IMR-90 (cell line): Measurements from ENCODE around the gene FGF9. TPM values are rescaled to one million over a fixed set of nuclear protein-coding genes. Genes with fewer than 3 reads are reported as not detected.

Experiments
- ATAC-seq: fragments of 200-7000 bp; cut with Tn5 transposase; 2 replicates; pipeline ENCODE4 v1.9.1; 2020; ENCODE audit warnings: low read depth, mild to moderate bottlenecking, moderate library complexity
- BruUV-seq: library from RNA; stranded (reverse); fragments of 400-500 nt; replicated peaks from 2 replicates; lab custom pipeline; 2021; lab: Mats Ljungman, UMichigan
- CTCF ChIA-PET: fragments of 300-600 bp; formaldehyde crosslinking; extraction: SDS; loops from one replicate; lab custom pipeline; 2021; ENCODE audit warnings: antibody characterized with exemption; lab: Yijun Ruan, JAX
- POLR2A ChIA-PET: fragments of 300-600 bp; sonication (Branson Sonifier 250); formaldehyde crosslinking; loops from one replicate; lab custom pipeline; 2022; ENCODE audit warnings: antibody characterized with exemption; ENCODE audit not compliant: unreplicated experiment; lab: Charles Lee
- DNase-seq: peaks from one replicate; pipeline ENCODE4 v3.0.0; 2013
- H2AFZ ChIP-seq: replicated peaks from 2 replicates; pipeline ENCODE3; 2013; ENCODE audit warnings: low read length, mild to moderate bottlenecking; ENCODE audit not compliant: poor library complexity
- H2AK5ac ChIP-seq: 2 replicates; pipeline ENCODE4 v1.6.1; 2013; ENCODE audit warnings: low read depth, low read length, inconsistent platforms
- H2AK9ac ChIP-seq: replicated peaks from 2 replicates; pipeline ENCODE3; 2013; ENCODE audit warnings: mild to moderate bottlenecking, low read depth, low read length, moderate library complexity; ENCODE audit not compliant: poor library complexity
- H2BK120ac ChIP-seq: 2 replicates; pipeline ENCODE4 v1.6.1; 2013; ENCODE audit warnings: low read depth, low read length, inconsistent platforms
- H2BK15ac ChIP-seq: 3 replicates; pipeline ENCODE4 v1.6.1; 2013; ENCODE audit warnings: low read depth, low read length, inconsistent platforms
- H2BK20ac ChIP-seq: 2 replicates; pipeline ENCODE4 v1.6.1; 2013; ENCODE audit warnings: low read depth, mild to moderate bottlenecking, inconsistent platforms, low read length, moderate library complexity
- H2BK5ac ChIP-seq: 2 replicates; pipeline ENCODE4 v1.6.1; 2013; ENCODE audit warnings: mild to moderate bottlenecking, low read depth, low read length, inconsistent platforms; ENCODE audit not compliant: poor library complexity, severe bottlenecking
- H3K14ac ChIP-seq: replicated peaks from 2 replicates; pipeline ENCODE4 v1.6.1; 2013; ENCODE audit warnings: low read depth, low read length, inconsistent platforms
- H3K18ac ChIP-seq: 2 replicates; pipeline ENCODE4 v1.6.1; 2013; ENCODE audit warnings: low read depth, low read length, control low read depth
- H3K23ac ChIP-seq: 2 replicates; pipeline ENCODE4 v1.6.1; 2013; ENCODE audit warnings: low read depth, low read length, inconsistent platforms
- H3K27ac ChIP-seq: 2 replicates; pipeline ENCODE4 v1.5.1; 2013; ENCODE audit warnings: mild to moderate bottlenecking, control low read depth, low read length; ENCODE audit not compliant: insufficient read depth
- H3K27me3 ChIP-seq: 2 replicates; pipeline ENCODE4 v1.6.1; 2013; ENCODE audit warnings: low read length; ENCODE audit not compliant: control insufficient read depth, insufficient read depth
- H3K36me3 ChIP-seq: 2 replicates; pipeline ENCODE4 v1.6.1; 2013; ENCODE audit warnings: low read length, mixed read lengths; ENCODE audit not compliant: control insufficient read depth, insufficient read depth
- H3K4ac ChIP-seq: 2 replicates; pipeline ENCODE4 v1.6.1; 2013; ENCODE audit warnings: low read depth, low read length, inconsistent platforms
- H3K4me1 ChIP-seq: 2 replicates; pipeline ENCODE4 v1.6.1; 2013; ENCODE audit warnings: low read length, mixed read lengths; ENCODE audit not compliant: control insufficient read depth, insufficient read depth
- H3K4me2 ChIP-seq: 2 replicates; pipeline ENCODE4 v1.6.1; 2013; ENCODE audit warnings: low read depth, mild to moderate bottlenecking, control low read depth, low read length, moderate library complexity
- H3K4me3 ChIP-seq: 2 replicates; pipeline ENCODE4 v1.5.1; 2013; ENCODE audit warnings: low read depth, mild to moderate bottlenecking, control low read depth, low read length, moderate library complexity; ENCODE audit not compliant: insufficient read depth
- H3K56ac ChIP-seq: 2 replicates; pipeline ENCODE4 v1.6.1; 2013; ENCODE audit warnings: low read length, inconsistent platforms; ENCODE audit not compliant: insufficient read depth; ENCODE audit errors: extremely low read depth
- H3K79me1 ChIP-seq, 2 experiments: 2 replicates each; pipeline ENCODE4 v1.6.1; 2013; ENCODE audit warnings: low read length in 2 of 2, inconsistent platforms in 1 of 2, low read depth in 1 of 2
- H3K9ac ChIP-seq: 2 replicates; pipeline ENCODE4 v1.6.1; 2013; ENCODE audit warnings: low read depth, low read length, control low read depth
- H3K9me1 ChIP-seq: 2 replicates; pipeline ENCODE4 v1.6.1; 2013; ENCODE audit warnings: low read length, inconsistent platforms; ENCODE audit not compliant: insufficient read depth
- H3K9me3 ChIP-seq: 2 replicates; pipeline ENCODE4 v1.6.1; 2013; ENCODE audit warnings: low read length; ENCODE audit not compliant: control insufficient read depth, insufficient read depth
- H4K20me1 ChIP-seq: 2 replicates; pipeline ENCODE4 v1.6.1; 2013; ENCODE audit warnings: low read length, inconsistent platforms; ENCODE audit not compliant: insufficient read depth
- H4K5ac ChIP-seq: 2 replicates; pipeline ENCODE4 v1.6.1; 2013; ENCODE audit warnings: mild to moderate bottlenecking, low read depth, low read length, control low read depth
- H4K8ac ChIP-seq, 2 experiments: 2 replicates each; pipeline ENCODE4 v1.6.1; 2013; ENCODE audit warnings: low read depth in 2 of 2, low read length in 2 of 2, control low read depth in 1 of 2, inconsistent platforms in 1 of 2
- H4K91ac ChIP-seq: 2 replicates; pipeline ENCODE4 v1.6.1; 2013; ENCODE audit warnings: low read depth, low read length, inconsistent platforms; ENCODE audit not compliant: insufficient read depth
- FOS ChIP-seq: fragments of 150-350 bp; IDR thresholded peaks from 2 replicates; pipeline ENCODE4 v1.6.1; 2016; ENCODE audit warnings: low read depth, low read length
- RAD21 ChIP-seq: IDR thresholded peaks from 2 replicates; pipeline ENCODE4 v1.6.1; 2012; ENCODE audit warnings: low read length, improper control_type of control experiment
- WGBS, 2 experiments: methylation state at CpG; one replicate each; pipeline versions ENCODE4 v1.1.5 to v1.1.7; 2013; ENCODE audit warnings: missing lambda C conversion rate in 2 of 2; ENCODE audit not compliant: insufficient read length in 1 of 2; ENCODE audit errors: extremely low coverage in 2 of 2; 5-methylcytosine and 5-hydroxymethylcytosine counted together
- dilution Hi-C: fragments of 300-500 bp; cut with HindIII; formaldehyde crosslinking; loops from one replicate; pipeline ENCODE4 v1.14.3; 2018; ENCODE audit warnings: low sequenced_read_pairs; ENCODE audit not compliant: unreplicated experiment
- in situ Hi-C: fragments of 300-500 bp; cut with MboI; formaldehyde crosslinking; loops from 3 replicates; pipeline ENCODE4 v1.14.3; 2019; ENCODE audit warnings: low sequenced_read_pairs, inconsistent platforms, mixed read lengths
- intact Hi-C: fragments of 100-400 bp; cut with micrococcal nuclease; formaldehyde crosslinking; loops from 2 replicates; pipeline ENCODE4 v1.10.0; 2022
- polyA plus RNA-seq, 3 experiments: library from polyadenylated mRNA; depleted of rRNA; stranded (reverse); fragments of >200 nt; gene quantifications; 2 replicates each; pipeline ENCODE4 v1.2.3, GENCODE V29; 2012; ENCODE audit warnings: low replicate concordance in 1 of 3
- total RNA-seq: library from RNA; depleted of rRNA; stranded (reverse); fragments of >200 nt; gene quantifications from 2 replicates; pipeline ENCODE4 v1.2.3, GENCODE V29; 2012

Gene FGF9
- total and polyA plus RNA-seq, 2 of the 4 experiments (the other 2 are of a cell fraction): under 0.01 to 0.05 TPM

DNA sequence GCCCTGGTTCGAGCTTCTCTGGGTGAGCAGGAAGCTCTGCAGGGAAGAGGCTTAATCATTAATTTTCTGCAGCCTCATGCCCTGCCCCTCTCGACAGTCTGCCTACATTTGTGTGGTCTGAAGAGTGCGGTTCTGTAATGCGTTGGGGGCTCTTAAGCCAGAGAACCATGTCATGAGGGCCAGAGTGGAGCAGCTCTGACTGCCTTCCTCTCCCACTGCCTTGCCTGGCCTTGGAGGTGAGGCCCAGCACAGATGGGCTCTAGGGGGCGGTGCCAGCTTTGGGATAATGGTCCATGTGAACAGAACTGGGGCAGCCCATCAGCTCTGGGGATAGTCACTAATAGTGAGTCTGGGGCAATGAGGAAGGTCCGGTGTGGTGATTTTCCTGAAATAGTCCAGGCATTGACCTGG lies 5.7 kb downstream of the FGF9 start:
- intact Hi-C loops: loop anchor here (10.0 kb wide), 3 partner anchors 148 to 518 kb away; no protein-coding TSS in a partner anchor
- H4K5ac ChIP-seq: no peak overlapping the region
- POLR2A ChIA-PET: no interaction called here

More for the DNA sequence above, 5.7 kb downstream of the FGF9 start:
- H3K4me3 ChIP-seq: no peak overlapping the region
- no peaks in the 10 kb centered on the region for H3K9me3 ChIP-seq
- no peak overlapping the region for H3K9ac ChIP-seq
- H2BK120ac ChIP-seq: 0 out of 2 replicates have a peak overlapping the region, but pooled peaks have one; percentile 12
- H3K14ac ChIP-seq: no peak overlapping the region
- H3K9me1 ChIP-seq: no peaks in the 10 kb centered on the region
- BruUV-seq: no TSS peak
- no peak overlapping the region for H4K8ac ChIP-seq
- H3K56ac ChIP-seq: no peak overlapping the region
- 83% methylated on average over 1 of the region's 6 CpGs; no CpG with 5 or more reads in 1 of the 2 experiments for WGBS, 2 experiments
- no peak for TF ChIP-seq FOS
- TF ChIP-seq RAD21: peak; percentile 39; the same call in 1 of the 2 replicates
- H3K18ac ChIP-seq: no peak overlapping the region
- peaks cover 4% of the 10 kb centered on the region; the same call in 1 of the 2 replicates for H3K4me1 ChIP-seq
- H3K27ac ChIP-seq: no peak overlapping the region
- peaks cover 46% of the 10 kb centered on the region for H3K27me3 ChIP-seq
- no peak overlapping the region for H2BK5ac ChIP-seq
- no peak overlapping the region for H4K91ac ChIP-seq
- no peak overlapping the region; the same call in 1 of the 2 replicates for H3K23ac ChIP-seq
- DNase-seq (no peak), ATAC-seq (no peak)
- no peaks in the 10 kb centered on the region for H3K79me1 ChIP-seq
- in situ Hi-C loops: no loop called here
- no peak overlapping the region for H2AK9ac ChIP-seq
- no peak overlapping the region; the same call in 1 of the 2 replicates for H3K4ac ChIP-seq
- no peaks in the 10 kb centered on the region for H3K36me3 ChIP-seq
- no peak overlapping the region for H2AFZ ChIP-seq
- dilution Hi-C loops: no loop called here
- H2AK5ac ChIP-seq: no peak overlapping the region
- no peak overlapping the region for H2BK15ac ChIP-seq
- H2BK20ac ChIP-seq: no peak overlapping the region
- H3K4me2 ChIP-seq: no peak overlapping the region
- CTCF ChIA-PET: interaction anchor here (0.7 to 1.0 kb wide), 5 partner anchors 12 to 609 kb away, joined by 3 to 4 read pairs (median 3); no protein-coding TSS in a partner anchor
- no peaks in the 10 kb centered on the region for H4K20me1 ChIP-seq
